Fibroblast of skin of back (primary cell): ENCODE data around the gene CDC6.
"Not testable (repeated sequence)": the region's sequence is repeated elsewhere in the genome, so short reads cannot be mapped to it uniquely, and the experiment has no call there.

Source experiments
- DNase-seq: peaks from one replicate; pipeline ENCODE4 v3.0.0-alpha.2; 2013

The CDC6 gene

GRCh38 chr17:40290629-40291280 lies 3.1 kb downstream of the CDC6 start:
- DNase-seq = peak; percentile 86

DNA sequence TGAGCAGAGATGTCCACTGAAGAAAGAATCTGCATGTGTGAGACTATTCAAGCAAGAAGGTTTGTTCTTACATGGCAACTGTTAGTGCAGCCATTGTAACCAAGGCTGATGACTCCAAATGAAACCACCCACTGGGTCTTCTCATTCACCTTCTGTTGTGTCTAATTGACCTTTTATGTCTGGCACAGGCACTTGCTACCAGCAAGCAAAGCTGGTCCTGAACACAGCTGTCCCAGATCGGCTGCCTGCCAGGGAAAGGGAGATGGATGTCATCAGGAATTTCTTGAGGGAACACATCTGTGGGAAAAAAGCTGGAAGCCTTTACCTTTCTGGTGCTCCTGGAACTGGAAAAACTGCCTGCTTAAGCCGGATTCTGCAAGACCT lies 3.6 kb downstream of the CDC6 start:
- DNase-seq = no peak

DNA sequence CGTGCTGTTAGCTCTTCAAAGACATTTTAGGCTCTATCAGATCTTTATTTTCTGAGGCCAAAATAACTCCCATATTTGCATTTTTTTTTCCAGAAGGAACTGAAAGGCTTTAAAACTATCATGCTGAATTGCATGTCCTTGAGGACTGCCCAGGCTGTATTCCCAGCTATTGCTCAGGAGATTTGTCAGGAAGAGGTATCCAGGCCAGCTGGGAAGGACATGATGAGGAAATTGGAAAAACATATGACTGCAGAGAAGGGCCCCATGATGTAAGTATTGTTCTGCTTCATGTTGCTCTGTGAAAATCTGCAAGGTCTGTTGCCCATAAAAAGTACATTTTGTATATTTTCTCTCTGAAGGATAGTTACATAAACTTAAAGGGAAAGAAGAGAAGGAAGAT lies 5.7 kb downstream of the CDC6 start:
- no peak for DNase-seq

DNA sequence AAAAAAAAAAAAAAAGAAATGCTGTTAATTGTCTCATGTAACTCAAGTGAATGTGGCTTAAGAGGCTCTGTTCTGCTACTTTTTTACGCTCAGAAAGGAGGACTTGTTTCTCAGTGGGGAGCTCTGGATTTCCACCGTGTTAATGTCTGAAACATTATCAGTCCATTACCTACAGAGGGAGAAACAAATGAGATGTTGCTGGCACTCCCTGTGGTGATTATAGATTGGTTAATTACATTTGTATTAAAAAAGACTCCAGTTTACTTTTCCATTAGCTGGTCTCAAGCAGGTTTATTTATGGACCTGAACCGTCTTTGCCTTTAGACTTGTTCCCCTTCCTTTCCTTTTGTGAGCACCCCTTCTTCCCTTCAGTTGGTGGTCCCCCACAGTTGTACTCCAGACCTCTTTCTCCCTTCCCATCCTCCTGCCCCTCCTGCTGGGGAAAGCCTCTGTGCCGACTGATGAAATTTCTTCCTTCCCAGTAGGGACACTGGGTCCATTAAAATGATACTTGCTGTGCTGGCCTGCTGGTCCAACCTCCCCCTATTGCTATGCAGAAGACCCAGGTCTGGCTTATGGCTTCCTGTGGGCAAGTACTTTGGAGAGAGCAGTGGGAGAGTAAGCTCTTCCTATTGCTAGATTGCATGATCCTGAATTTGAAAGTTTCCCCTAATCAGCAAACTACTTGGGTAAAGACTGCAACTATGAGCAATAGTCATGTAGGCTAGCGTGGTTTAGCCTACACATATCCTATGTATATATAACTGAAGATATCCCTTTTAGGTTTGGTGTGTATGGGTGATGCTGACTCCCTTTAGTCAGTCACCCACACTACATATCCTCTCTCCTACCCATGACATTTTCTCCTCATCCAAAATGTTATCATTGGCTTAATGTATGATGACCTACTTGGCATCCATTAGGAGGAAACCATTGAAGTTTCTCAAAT lies 8.1 kb downstream of the CDC6 start:
- DNase-seq = no peak

DNA sequence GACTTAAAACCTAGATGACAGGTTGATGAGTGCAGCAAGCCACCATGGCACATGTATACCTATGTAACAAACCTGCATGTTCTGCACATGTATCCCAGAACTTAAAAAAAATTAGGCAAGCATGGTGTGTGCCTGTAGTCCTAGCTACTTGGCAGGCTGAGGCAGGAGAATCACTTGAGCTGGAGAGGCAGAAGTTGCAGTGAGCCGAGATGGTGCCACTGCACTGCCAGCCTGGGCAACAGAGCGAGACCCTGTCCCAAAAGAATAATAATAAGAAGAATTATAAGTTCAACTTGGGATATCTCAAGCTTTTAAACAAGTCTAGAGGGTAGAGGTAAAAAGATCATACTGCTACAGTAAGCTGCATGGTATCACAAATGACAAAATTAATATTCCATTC lies 9.8 kb downstream of the CDC6 start:
- DNase-seq = no peak

DNA sequence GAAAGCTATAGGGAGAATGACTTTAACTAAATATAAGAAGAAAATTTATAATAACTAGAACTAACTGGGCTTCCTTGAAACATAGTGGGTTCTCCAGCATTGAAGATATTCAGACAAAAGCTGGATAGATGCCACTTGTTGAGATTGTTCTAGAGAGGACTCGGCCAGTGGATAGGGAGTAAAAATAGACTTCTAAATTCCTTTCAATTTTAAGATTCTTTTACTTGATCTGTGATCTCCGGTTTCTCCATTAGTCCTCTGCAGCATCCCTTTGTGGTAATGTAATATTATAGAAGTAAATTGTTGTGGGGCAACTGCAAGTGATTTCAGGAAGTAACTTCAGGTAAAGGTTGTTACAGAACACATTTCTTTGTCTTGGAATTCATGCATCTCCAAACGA lies 11.0 kb downstream of the CDC6 start:
- DNase-seq = peak; percentile 83

DNA sequence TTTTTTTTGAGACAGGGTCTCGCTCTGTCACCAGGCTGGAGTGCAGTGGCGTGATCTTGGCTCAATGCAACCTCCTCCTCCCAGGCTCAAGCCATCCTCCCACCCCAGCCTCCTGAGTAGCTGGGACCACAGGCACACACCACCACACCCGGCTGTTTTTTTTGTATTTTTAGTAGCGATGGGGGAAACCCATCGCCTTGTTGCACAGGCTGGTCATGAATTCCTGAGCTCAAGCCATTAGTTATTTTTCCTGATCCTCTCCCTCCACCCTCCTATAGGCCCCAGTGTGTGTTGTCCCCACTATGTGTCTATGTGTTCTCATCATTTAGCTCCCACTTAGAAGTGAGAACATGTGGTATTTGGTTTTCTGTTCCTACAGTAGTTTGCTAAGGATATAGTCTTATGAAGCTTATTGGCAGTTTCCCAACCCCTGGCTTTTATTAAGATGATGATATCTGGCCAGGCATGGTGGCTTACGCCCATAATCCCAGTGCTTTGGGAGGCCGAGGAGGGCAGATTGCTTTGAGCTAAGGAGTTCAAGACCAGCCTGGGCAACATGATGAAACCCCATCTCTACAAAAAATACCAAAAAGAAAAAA lies 11.6 kb downstream of the CDC6 start:
- peak; percentile 57 for DNase-seq

DNA sequence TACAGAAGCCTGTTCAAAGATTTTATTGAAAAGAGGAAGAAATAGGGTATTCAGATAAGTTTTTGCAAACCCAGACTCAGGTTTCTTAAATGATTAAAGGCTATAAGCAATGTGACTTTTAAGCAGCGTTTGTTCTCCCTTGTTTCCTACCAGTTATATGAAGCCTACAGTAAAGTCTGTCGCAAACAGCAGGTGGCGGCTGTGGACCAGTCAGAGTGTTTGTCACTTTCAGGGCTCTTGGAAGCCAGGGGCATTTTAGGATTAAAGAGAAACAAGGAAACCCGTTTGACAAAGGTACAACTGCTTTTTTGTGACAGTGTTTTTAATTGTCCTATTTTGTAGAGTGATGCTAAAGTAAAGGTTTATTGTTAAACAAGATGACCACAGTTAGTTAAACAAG lies 13.6 kb downstream of the CDC6 start:
- DNase-seq = no peak

DNA sequence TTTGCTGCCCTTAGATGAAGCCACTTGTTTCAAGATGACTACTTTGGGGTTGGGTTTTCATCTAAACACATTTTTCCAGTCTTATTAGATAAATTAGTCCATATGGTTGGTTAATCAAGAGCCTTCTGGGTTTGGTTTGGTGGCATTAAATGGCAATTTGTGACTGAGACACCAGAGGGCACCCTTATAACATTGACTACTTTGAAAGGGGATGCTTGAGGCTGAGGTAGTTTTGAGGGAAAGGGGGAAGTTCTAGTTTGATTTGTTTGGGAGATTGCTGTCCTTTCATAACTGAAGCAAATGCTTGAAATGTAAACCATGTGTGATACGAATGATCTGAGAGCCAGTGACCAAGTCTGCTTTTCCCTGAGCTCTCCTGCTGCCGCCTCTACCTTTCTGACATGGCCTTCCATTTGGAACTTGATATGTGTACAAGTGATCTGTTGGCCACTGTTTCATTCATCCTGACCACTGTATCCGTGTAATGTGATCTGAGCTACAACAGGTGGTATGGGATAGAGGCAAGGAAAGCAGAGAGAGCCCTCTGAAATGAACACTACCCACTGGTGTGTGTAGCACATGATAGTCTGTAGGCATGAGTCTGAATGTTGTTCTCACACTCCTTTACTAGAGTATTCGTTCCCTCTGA lies 15.5 kb downstream of the CDC6 start:
- DNase-seq = peak; percentile 77

GRCh38 chr17:40303708-40304551 lies 16.3 kb downstream of the CDC6 start:
- peak; percentile 69 for DNase-seq

GRCh38 chr17:40304552-40304863 lies 16.8 kb downstream of the CDC6 start:
- peak; percentile 90 for DNase-seq

GRCh38 chr17:40304866-40305265 lies 17.2 kb downstream of the CDC6 start:
- not testable (repeated sequence) for DNase-seq

DNA sequence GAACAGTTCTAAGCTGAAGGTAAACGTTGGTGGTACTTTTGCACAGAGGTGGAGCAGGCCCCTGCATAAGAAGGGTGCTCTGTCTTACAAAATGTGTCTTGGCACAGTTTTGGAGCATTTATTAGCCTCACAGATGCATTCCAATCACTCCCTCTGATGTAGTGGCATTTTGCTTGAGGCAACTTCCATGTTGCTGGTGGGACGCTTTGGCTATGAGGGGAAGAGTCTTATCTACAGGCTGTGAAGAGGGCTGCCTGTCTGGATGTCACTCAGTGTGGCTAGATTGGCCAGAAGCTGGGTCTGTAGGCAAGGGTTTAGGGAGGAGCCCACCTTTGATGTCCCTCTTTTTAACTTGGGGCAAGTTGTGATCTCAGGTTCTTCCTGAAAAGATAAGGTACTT lies 18.7 kb downstream of the CDC6 start:
- DNase-seq = no peak

DNA sequence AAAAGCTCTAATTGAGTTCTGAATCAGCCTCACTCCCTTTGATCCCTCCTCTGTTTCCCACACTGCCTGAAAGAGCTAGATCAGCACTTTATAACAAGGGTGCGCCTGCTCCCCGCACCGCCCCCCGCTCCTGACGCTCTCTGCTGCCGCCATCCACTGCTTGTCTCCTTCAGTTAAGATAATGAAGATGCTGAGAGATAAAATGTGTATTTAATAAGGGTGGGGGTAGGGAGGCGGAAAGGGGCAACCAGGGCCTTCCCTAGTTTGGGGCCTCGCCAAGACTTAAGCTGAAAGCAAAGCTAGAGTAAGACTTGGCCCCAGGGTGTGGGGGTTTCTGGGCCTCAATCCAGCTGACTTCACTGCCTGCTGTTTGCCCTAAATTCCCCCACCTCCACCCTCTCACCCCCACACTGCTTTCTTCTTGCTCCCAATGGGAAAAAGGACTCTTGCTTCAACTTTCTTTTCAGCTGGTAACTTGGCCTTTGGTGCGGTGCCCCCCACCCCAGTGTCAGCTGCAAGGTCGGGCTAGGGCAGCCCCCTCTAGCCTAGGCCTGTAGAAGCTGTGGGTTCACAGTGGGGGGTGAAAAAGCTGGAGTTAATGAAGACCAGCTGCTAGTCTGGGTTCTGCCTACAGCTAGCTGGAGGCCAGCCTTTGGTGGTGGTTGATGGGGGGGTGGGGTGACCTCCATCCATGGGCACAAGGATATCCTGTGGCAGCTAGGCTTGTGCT lies 19.5 kb downstream of the CDC6 start:
- peak; percentile 92 for DNase-seq

DNA sequence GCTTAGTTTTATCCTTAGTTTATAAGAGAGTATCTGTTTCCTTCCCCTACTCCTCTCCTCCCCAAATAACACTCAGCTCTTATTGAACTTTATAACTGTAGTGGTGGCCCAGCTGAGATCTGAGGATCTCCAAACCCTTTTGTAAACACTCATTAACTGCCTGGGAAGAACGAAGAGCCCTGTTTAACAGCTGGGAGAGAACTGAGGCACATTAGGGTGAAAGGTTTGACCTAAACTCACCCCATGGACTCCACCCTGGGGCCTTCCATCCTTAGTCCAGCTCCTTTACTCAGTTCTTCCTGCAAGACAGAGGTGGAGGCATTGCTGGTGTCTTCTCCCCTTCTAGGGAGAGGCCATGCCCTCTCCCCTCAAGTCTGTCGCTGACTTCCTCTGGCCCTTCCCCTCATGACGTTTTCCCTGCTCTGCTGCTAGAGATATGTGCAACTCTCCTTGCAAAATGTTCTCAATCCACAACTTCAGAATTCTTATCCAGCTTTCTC lies 20.1 kb downstream of the CDC6 start:
- no peak for DNase-seq

DNA sequence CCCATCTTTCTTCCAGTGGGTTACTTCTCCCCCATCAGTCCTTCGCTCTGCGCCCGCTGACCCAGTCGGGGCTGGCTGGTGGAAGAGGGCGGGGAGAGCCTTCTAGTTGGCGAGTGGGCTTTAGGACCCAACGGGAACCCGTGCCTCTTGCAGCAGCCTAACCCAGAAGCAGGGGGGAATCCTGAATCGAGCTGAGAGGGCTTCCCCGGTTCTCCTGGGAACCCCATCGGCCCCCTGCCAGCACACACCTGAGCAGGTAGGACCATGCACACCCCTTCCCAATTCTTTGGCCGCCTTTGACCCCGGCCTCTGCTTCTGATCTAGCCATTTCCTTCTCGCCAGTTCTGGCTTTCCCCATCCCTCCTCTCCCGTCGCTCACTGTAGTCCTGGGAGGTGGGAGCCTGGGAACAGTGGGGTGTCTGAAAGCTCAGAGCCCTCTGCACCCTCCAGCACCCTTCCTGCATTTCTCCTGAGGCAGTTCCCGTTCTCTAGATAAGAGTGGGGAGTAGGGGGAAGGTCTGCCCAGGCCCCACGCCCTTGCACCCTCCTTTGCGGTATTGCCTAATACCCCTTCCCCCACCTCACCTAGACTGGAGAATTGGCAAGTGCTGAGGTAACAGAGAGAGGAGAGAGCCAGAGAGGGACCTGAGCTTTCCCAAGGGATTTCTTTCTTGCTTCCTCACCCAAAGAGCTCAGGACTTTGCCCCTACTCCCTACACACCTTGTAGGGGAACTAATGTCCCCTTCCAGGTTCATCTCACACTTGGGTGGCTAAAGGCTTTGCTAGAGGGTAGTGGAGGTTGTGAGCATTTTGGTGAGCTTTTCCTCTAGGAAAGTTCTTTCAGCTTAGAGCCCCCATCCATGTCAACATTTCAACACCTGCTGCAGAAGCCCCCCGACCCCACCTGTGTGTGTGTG lies 21.6 kb downstream of the CDC6 start, which contains the start of gene RARA:
TSS of gene RARA (plus strand) at position 150 of the 918 bp plus-strand sequence. CDS start 22,039 bp downstream, outside the sequence.
- DNase-seq = peak; percentile 53

DNA sequence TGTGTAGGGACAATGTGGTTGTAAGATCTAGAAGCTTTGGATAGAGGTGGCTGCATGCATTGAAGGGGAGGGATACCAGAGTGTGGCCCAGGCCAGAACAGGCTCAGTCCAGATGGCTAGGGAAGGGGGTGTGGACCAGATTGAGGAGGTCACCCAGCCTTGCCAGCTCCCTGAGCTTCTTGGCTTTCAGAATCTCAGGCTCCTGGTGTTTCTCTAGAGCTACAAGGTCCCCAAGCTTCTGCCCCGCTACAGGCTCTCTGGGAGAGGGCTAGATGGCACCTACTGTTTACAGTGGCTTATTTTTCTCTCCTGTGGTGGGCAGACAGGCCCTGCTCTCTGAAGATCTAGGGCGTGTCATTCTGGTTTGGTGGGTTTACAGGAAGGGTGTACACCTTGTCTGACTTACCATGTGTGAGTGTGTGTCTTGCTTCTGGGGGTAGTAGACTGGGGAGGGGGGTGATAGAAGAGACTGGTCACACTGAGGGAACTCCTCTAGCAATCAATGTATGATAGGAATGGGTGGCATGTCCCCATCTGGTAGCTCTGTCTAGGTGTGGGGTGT lies 22.4 kb downstream of the CDC6 start:
- DNase-seq = no peak

GRCh38 chr17:40310882-40311391 lies 23.3 kb downstream of the CDC6 start:
- DNase-seq = no peak

DNA sequence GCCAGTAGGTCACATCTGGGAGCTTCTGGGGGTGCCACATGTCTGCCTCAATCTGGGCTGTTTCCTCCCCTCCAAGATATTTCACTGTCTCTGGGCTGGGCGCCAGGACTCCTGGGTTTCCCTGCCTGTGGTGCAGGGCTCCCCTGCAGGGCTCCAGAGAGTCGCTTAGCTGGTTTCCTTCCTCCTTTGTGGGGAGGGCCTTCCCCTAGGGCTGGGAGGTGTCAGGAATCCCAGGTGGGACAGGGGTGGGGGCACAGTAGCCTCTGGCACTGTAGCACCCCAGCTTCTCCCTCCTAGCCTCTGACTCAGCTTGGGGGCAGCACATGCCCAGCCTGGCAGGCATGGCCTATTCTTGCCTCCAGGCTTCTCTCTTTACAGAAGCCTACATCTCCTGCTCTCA lies 23.9 kb downstream of the CDC6 start:
- DNase-seq = peak; percentile 68
